IMR-90 (cell line): ENCODE data around the gene UBE2S. TPM values are rescaled to one million over a fixed set of nuclear protein-coding genes. Genes with fewer than 3 reads are reported as not detected.

Source experiments
- ATAC-seq: fragments of 200-7000 bp; cut with Tn5 transposase; 2 replicates; pipeline ENCODE4 v1.9.1; 2020; ENCODE audit warnings: low read depth, mild to moderate bottlenecking, moderate library complexity
- BruUV-seq: library from RNA; stranded (reverse); fragments of 400-500 nt; replicated peaks from 2 replicates; lab custom pipeline; 2021; lab: Mats Ljungman, UMichigan
- CTCF ChIA-PET: fragments of 300-600 bp; formaldehyde crosslinking; extraction: SDS; loops from one replicate; lab custom pipeline; 2021; ENCODE audit warnings: antibody characterized with exemption; lab: Yijun Ruan, JAX
- POLR2A ChIA-PET: fragments of 300-600 bp; sonication (Branson Sonifier 250); formaldehyde crosslinking; loops from one replicate; lab custom pipeline; 2022; ENCODE audit warnings: antibody characterized with exemption; ENCODE audit not compliant: unreplicated experiment; lab: Charles Lee
- DNase-seq: peaks from one replicate; pipeline ENCODE4 v3.0.0; 2013
- H2AFZ ChIP-seq: replicated peaks from 2 replicates; pipeline ENCODE3; 2013; ENCODE audit warnings: low read length, mild to moderate bottlenecking; ENCODE audit not compliant: poor library complexity
- H2AK5ac ChIP-seq: 2 replicates; pipeline ENCODE4 v1.6.1; 2013; ENCODE audit warnings: low read depth, low read length, inconsistent platforms
- H2AK9ac ChIP-seq: replicated peaks from 2 replicates; pipeline ENCODE3; 2013; ENCODE audit warnings: mild to moderate bottlenecking, low read depth, low read length, moderate library complexity; ENCODE audit not compliant: poor library complexity
- H2BK120ac ChIP-seq: 2 replicates; pipeline ENCODE4 v1.6.1; 2013; ENCODE audit warnings: low read depth, low read length, inconsistent platforms
- H2BK15ac ChIP-seq: 3 replicates; pipeline ENCODE4 v1.6.1; 2013; ENCODE audit warnings: low read depth, low read length, inconsistent platforms
- H2BK20ac ChIP-seq: 2 replicates; pipeline ENCODE4 v1.6.1; 2013; ENCODE audit warnings: low read depth, mild to moderate bottlenecking, inconsistent platforms, low read length, moderate library complexity
- H2BK5ac ChIP-seq: 2 replicates; pipeline ENCODE4 v1.6.1; 2013; ENCODE audit warnings: mild to moderate bottlenecking, low read depth, low read length, inconsistent platforms; ENCODE audit not compliant: poor library complexity, severe bottlenecking
- H3K14ac ChIP-seq: replicated peaks from 2 replicates; pipeline ENCODE4 v1.6.1; 2013; ENCODE audit warnings: low read depth, low read length, inconsistent platforms
- H3K18ac ChIP-seq: 2 replicates; pipeline ENCODE4 v1.6.1; 2013; ENCODE audit warnings: low read depth, low read length, control low read depth
- H3K23ac ChIP-seq: 2 replicates; pipeline ENCODE4 v1.6.1; 2013; ENCODE audit warnings: low read depth, low read length, inconsistent platforms
- H3K27ac ChIP-seq: 2 replicates; pipeline ENCODE4 v1.5.1; 2013; ENCODE audit warnings: mild to moderate bottlenecking, control low read depth, low read length; ENCODE audit not compliant: insufficient read depth
- H3K27me3 ChIP-seq: 2 replicates; pipeline ENCODE4 v1.6.1; 2013; ENCODE audit warnings: low read length; ENCODE audit not compliant: control insufficient read depth, insufficient read depth
- H3K36me3 ChIP-seq: 2 replicates; pipeline ENCODE4 v1.6.1; 2013; ENCODE audit warnings: low read length, mixed read lengths; ENCODE audit not compliant: control insufficient read depth, insufficient read depth
- H3K4ac ChIP-seq: 2 replicates; pipeline ENCODE4 v1.6.1; 2013; ENCODE audit warnings: low read depth, low read length, inconsistent platforms
- H3K4me1 ChIP-seq: 2 replicates; pipeline ENCODE4 v1.6.1; 2013; ENCODE audit warnings: low read length, mixed read lengths; ENCODE audit not compliant: control insufficient read depth, insufficient read depth
- H3K4me2 ChIP-seq: 2 replicates; pipeline ENCODE4 v1.6.1; 2013; ENCODE audit warnings: low read depth, mild to moderate bottlenecking, control low read depth, low read length, moderate library complexity
- H3K4me3 ChIP-seq: 2 replicates; pipeline ENCODE4 v1.5.1; 2013; ENCODE audit warnings: low read depth, mild to moderate bottlenecking, control low read depth, low read length, moderate library complexity; ENCODE audit not compliant: insufficient read depth
- H3K56ac ChIP-seq: 2 replicates; pipeline ENCODE4 v1.6.1; 2013; ENCODE audit warnings: low read length, inconsistent platforms; ENCODE audit not compliant: insufficient read depth; ENCODE audit errors: extremely low read depth
- H3K79me1 ChIP-seq, 2 experiments: 2 replicates each; pipeline ENCODE4 v1.6.1; 2013; ENCODE audit warnings: low read length in 2 of 2, inconsistent platforms in 1 of 2, low read depth in 1 of 2
- H3K9ac ChIP-seq: 2 replicates; pipeline ENCODE4 v1.6.1; 2013; ENCODE audit warnings: low read depth, low read length, control low read depth
- H3K9me1 ChIP-seq: 2 replicates; pipeline ENCODE4 v1.6.1; 2013; ENCODE audit warnings: low read length, inconsistent platforms; ENCODE audit not compliant: insufficient read depth
- H3K9me3 ChIP-seq: 2 replicates; pipeline ENCODE4 v1.6.1; 2013; ENCODE audit warnings: low read length; ENCODE audit not compliant: control insufficient read depth, insufficient read depth
- H4K20me1 ChIP-seq: 2 replicates; pipeline ENCODE4 v1.6.1; 2013; ENCODE audit warnings: low read length, inconsistent platforms; ENCODE audit not compliant: insufficient read depth
- H4K5ac ChIP-seq: 2 replicates; pipeline ENCODE4 v1.6.1; 2013; ENCODE audit warnings: mild to moderate bottlenecking, low read depth, low read length, control low read depth
- H4K8ac ChIP-seq, 2 experiments: 2 replicates each; pipeline ENCODE4 v1.6.1; 2013; ENCODE audit warnings: low read depth in 2 of 2, low read length in 2 of 2, control low read depth in 1 of 2, inconsistent platforms in 1 of 2
- H4K91ac ChIP-seq: 2 replicates; pipeline ENCODE4 v1.6.1; 2013; ENCODE audit warnings: low read depth, low read length, inconsistent platforms; ENCODE audit not compliant: insufficient read depth
- FOS ChIP-seq: fragments of 150-350 bp; IDR thresholded peaks from 2 replicates; pipeline ENCODE4 v1.6.1; 2016; ENCODE audit warnings: low read depth, low read length
- NFE2L2 ChIP-seq: fragments of 150-350 bp; IDR thresholded peaks from 2 replicates; pipeline ENCODE4 v1.6.1; 2016; ENCODE audit warnings: low read depth, mild to moderate bottlenecking, low read length
- WGBS, 2 experiments: methylation state at CpG; one replicate each; pipeline versions ENCODE4 v1.1.5 to v1.1.7; 2013; ENCODE audit warnings: missing lambda C conversion rate in 2 of 2; ENCODE audit not compliant: insufficient read length in 1 of 2; ENCODE audit errors: extremely low coverage in 2 of 2; 5-methylcytosine and 5-hydroxymethylcytosine counted together
- dilution Hi-C: fragments of 300-500 bp; cut with HindIII; formaldehyde crosslinking; loops from one replicate; pipeline ENCODE4 v1.14.3; 2018; ENCODE audit warnings: low sequenced_read_pairs; ENCODE audit not compliant: unreplicated experiment
- in situ Hi-C: fragments of 300-500 bp; cut with MboI; formaldehyde crosslinking; loops from 3 replicates; pipeline ENCODE4 v1.14.3; 2019; ENCODE audit warnings: low sequenced_read_pairs, inconsistent platforms, mixed read lengths
- intact Hi-C: fragments of 100-400 bp; cut with micrococcal nuclease; formaldehyde crosslinking; loops from 2 replicates; pipeline ENCODE4 v1.10.0; 2022
- polyA plus RNA-seq, 3 experiments: library from polyadenylated mRNA; depleted of rRNA; stranded (reverse); fragments of >200 nt; gene quantifications; 2 replicates each; pipeline ENCODE4 v1.2.3, GENCODE V29; 2012; ENCODE audit warnings: low replicate concordance in 1 of 3
- total RNA-seq: library from RNA; depleted of rRNA; stranded (reverse); fragments of >200 nt; gene quantifications from 2 replicates; pipeline ENCODE4 v1.2.3, GENCODE V29; 2012

The UBE2S gene
- total and polyA plus RNA-seq, 2 of the 4 experiments (the other 2 are of a cell fraction) = 69.5 to 104 TPM

DNA sequence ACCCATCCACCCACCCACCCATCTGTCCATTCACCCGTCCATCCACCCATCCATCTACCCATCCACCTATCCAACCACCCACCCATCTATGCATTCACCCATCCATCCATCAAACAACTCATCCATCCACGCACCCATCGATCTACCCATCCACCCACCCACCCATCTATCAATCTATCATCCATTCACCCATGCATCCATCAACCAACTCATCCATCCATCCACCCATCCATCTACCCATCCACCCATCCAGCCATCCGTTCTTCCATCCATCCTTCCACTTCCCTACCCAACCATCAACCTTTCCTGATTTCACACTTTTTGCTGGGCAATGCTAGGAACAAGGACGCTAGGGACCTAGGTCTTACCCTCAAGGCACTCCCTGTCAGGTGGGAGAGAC, 25.6 kb downstream of the UBE2S start:
- CTCF ChIA-PET = no interaction called here
- no TSS peak for BruUV-seq
- POLR2A ChIA-PET = no interaction called here

More for the DNA sequence above, 25.6 kb downstream of the UBE2S start:
- Histone ChIP-seq H3K14ac (no peak overlapping the region), H3K9ac (no peak overlapping the region), H3K4me2 (no peak overlapping the region), H3K18ac (no peak overlapping the region), H4K8ac (no peak overlapping the region), H2AK5ac (0 out of 2 replicates have a peak overlapping the region, but pooled peaks have one; percentile 61), H3K79me1 (peaks cover 14 to 16% of the 10 kb centered on the region in 2 experiments; a peak in 3 of 4 replicates), H2BK120ac (no peak overlapping the region), H3K36me3 (peaks cover 6% of the 10 kb centered on the region), H3K23ac (no peak overlapping the region), H2BK5ac (no peak overlapping the region), H4K5ac (no peak overlapping the region), H2AK9ac (no peak overlapping the region), H3K4ac (no peak overlapping the region), H2BK20ac (no peak overlapping the region), H3K56ac (no peak overlapping the region), H3K9me3 (no peaks in the 10 kb centered on the region), H3K27me3 (no peaks in the 10 kb centered on the region), H2AFZ (no peak overlapping the region), H4K20me1 (peaks cover 13% of the 10 kb centered on the region), H3K27ac (no peak overlapping the region), H3K9me1 (0 out of 2 replicates have a peak, but pooled peaks cover 4% of the 10 kb centered on the region), H2BK15ac (no peak overlapping the region), H3K4me3 (no peak overlapping the region), H3K4me1 (peaks cover 14% of the 10 kb centered on the region), H4K91ac (no peak overlapping the region; the same call in 1 of the 2 replicates)
- no peak for DNase-seq
- dilution Hi-C loops = no loop called here
- WGBS, 2 experiments = 97 to 98% methylated on average over 3 to 4 of the region's 5 CpGs
- in situ Hi-C loops = loop anchor here (10.0 kb wide), 1 partner anchor 87 kb away; no protein-coding TSS in a partner anchor
- no peak for TF ChIP-seq FOS
- no peak for TF ChIP-seq NFE2L2
- intact Hi-C loops = no loop called here
- no peak for ATAC-seq
